ENCODE measurements around the gene HS3ST5. TPM values are rescaled to one million over a fixed set of nuclear protein-coding genes. Genes with fewer than 3 reads are reported as not detected.
"Not testable (repeated sequence)": the region's sequence is repeated elsewhere in the genome, so short reads cannot be mapped to it uniquely, and the experiment has no call there.

The HS3ST5 gene
- total RNA-seq, 1 donor from 2014 or later, result not detected

DNA sequence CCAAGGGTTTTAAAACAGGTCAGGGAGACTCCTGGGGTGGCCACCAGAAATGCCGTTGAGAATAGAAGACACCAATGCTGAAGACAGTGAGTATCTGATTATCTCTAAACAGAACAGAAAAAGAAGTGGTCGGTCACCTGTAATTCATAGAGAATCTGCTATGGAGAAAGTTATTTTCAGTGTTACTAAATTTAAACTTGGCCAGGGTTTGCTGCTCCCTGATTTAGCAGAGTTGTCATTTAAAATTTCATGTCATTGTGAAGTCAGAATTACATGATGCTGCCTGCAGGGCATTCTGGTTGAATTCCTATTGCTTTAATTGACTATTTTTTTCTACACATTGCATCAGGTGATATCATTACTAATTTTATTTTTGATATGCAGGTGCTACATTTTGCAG, 114.1 kb downstream of the HS3ST5 start:
- Histone ChIP-seq H3K27me3 (no peaks in the 10 kb centered on the region), H3K4me3 (no peak overlapping the region), H3K36me3 (no peaks in the 10 kb centered on the region), H3K9me3 (no peaks in the 10 kb centered on the region), H3K27ac (no peak overlapping the region), H3K4me1 (no peaks in the 10 kb centered on the region)
- intact Hi-C loops (cut with DNase I), result no loop called here
- DNase-seq (ENCODE audit: extremely low spot score in 2 of 2), result no peak
- TF ChIP-seq POLR2AphosphoS5 (IDR thresholded peaks at IDR 0.05; ENCODE audit: insufficient read depth in 1 of 2, low read depth in 1 of 2), result no peak
- TF ChIP-seq POLR2A (IDR thresholded peaks at IDR 0.05), result no peak

DNA sequence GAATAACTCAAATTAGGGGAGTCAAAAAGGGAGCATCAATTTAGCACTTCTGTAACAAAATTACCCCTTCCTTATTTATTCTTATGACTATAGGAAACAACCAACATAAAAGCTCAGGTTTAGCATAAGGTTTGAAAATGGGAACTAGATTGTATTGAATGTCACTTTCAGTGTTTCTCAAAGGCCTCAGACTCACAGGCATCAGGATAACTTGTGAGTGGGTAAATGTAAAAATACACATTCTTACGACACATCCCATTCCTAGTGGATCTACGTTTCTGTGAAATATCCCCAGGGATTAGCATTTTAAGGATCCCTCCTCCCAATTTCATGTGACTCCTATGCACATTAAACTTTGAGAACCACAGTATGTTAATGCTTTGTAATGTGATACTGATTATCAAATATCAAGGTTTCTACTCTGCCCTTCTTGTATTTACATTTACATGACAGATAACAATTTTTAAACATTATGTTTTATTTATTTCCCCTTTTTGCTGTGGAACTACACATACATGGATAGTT, 114.8 kb downstream of the HS3ST5 start:
- H3K9me3 ChIP-seq, result no peaks in the 10 kb centered on the region
- no peaks in the 10 kb centered on the region for H3K4me1 ChIP-seq
- no peaks in the 10 kb centered on the region for H3K36me3 ChIP-seq
- no peak overlapping the region for H3K4me3 ChIP-seq
- H3K27me3 ChIP-seq, result no peaks in the 10 kb centered on the region
- no peak for TF ChIP-seq POLR2AphosphoS5 (IDR thresholded peaks at IDR 0.05; ENCODE audit: insufficient read depth in 1 of 2, low read depth in 1 of 2)
- intact Hi-C loops (cut with DNase I), result no loop called here
- no peak overlapping the region for H3K27ac ChIP-seq
- no peak for DNase-seq (ENCODE audit: extremely low spot score in 2 of 2)

DNA sequence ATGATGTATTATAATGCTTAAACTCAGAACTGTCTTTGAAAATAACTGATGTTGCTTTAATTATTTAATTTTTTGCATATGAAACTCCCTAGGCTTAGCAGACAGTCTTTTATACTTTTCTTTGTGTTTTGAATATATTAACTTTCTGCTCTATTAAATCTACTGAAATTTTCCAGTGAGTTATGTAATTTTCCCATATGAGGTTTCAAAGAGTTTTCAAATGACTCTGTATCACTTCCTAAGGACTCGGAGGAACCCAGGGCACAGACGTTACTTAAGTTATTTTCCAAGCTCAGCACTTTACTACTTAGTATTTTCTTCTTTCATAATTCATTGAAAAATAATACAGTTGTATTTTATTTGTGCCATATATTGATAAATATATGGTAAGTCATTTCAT, 122.6 kb downstream of the HS3ST5 start:
- Histone ChIP-seq H3K36me3 (no peaks in the 10 kb centered on the region), H3K4me1 (no peaks in the 10 kb centered on the region), H3K4me3 (no peak overlapping the region), H3K27me3 (no peaks in the 10 kb centered on the region), H3K9me3 (no peaks in the 10 kb centered on the region), H3K27ac (no peak overlapping the region)
- intact Hi-C loops (cut with DNase I), result no loop called here
- TF ChIP-seq POLR2AphosphoS5 (IDR thresholded peaks at IDR 0.05; ENCODE audit: insufficient read depth in 1 of 2, low read depth in 1 of 2) (no peak), POLR2A (IDR thresholded peaks at IDR 0.05) (no peak)
- TF ChIP-seq, protein P1, sequence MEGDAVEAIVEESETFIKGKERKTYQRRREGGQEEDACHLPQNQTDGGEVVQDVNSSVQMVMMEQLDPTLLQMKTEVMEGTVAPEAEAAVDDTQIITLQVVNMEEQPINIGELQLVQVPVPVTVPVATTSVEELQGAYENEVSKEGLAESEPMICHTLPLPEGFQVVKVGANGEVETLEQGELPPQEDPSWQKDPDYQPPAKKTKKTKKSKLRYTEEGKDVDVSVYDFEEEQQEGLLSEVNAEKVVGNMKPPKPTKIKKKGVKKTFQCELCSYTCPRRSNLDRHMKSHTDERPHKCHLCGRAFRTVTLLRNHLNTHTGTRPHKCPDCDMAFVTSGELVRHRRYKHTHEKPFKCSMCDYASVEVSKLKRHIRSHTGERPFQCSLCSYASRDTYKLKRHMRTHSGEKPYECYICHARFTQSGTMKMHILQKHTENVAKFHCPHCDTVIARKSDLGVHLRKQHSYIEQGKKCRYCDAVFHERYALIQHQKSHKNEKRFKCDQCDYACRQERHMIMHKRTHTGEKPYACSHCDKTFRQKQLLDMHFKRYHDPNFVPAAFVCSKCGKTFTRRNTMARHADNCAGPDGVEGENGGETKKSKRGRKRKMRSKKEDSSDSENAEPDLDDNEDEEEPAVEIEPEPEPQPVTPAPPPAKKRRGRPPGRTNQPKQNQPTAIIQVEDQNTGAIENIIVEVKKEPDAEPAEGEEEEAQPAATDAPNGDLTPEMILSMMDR (IDR thresholded peaks at IDR 0.05), result no peak
- no peak for DNase-seq (ENCODE audit: extremely low spot score in 2 of 2)

DNA sequence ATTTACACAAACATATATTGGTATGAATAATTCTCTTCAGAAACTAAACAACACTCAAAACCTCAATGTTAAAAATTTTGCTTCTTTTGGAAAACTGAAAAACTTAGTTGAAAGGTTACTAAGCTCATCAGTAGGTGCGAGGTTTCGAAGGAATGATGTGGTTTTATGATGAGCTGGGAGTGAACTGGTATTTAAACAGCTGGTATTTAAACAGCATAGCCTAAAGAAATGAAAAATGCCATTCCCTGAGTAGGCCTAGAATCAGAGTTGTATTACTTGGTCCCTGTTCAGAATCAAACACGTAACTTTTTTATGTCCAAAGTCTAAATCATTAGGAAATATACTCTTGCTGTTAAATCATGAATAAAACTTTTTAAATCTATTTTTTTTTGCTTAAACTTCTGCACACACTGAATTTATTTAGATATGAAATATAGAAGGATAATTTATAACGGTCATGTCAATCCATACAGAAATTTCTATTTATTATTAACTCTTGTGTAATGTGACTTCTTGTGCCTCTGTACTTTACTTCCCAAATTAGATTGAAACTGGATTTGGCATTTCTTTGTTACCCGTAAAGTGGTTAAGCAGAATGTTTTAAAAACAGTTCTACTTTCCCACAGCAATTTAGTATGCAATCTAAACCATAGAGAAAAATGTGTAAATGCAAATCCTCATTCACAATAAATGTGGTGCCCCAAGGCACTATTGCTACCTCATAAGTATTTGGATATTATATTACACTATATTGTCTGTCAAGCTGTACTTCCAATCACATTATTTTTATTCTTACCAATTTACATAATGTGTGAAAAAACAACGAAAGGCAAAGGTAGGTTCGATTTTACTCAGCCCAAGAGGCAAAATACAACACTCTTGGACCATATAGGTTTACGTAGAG, 124.1 kb downstream of the HS3ST5 start:
- intact Hi-C loops (cut with DNase I), result no loop called here
- Histone ChIP-seq H3K4me1 (no peaks in the 10 kb centered on the region), H3K27me3 (no peaks in the 10 kb centered on the region), H3K27ac (no peak overlapping the region), H3K4me3 (no peak overlapping the region), H3K9me3 (no peaks in the 10 kb centered on the region), H3K36me3 (no peaks in the 10 kb centered on the region)
- DNase-seq (ENCODE audit: extremely low spot score in 2 of 2), result no peak
- TF ChIP-seq POLR2AphosphoS5 (IDR thresholded peaks at IDR 0.05; ENCODE audit: insufficient read depth in 1 of 2, low read depth in 1 of 2) (no peak), POLR2A (IDR thresholded peaks at IDR 0.05) (no peak)
- TF ChIP-seq, protein P1 (IDR thresholded peaks at IDR 0.05), result no peak

DNA sequence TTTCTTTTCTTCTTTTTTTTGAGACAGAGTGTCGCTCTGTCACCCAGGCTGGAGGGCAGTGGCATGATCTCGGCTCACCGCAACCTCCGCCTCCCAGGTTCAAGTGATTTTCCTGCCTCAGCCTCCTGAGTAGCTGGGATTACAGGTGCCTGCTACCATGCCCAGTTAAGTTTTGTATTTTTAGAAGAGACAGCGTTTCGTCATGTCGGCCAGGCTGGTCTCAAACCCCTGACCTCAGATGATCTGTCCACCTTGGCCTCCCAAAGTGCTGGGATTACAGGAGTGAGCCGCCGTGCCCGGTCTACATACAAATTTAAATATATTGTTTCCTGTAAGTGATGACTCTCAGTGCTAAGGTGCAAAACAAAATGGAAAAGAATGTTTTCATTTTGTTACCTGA, 124.8 kb downstream of the HS3ST5 start:
- not testable (repeated sequence) for H3K9me3 ChIP-seq

DNA sequence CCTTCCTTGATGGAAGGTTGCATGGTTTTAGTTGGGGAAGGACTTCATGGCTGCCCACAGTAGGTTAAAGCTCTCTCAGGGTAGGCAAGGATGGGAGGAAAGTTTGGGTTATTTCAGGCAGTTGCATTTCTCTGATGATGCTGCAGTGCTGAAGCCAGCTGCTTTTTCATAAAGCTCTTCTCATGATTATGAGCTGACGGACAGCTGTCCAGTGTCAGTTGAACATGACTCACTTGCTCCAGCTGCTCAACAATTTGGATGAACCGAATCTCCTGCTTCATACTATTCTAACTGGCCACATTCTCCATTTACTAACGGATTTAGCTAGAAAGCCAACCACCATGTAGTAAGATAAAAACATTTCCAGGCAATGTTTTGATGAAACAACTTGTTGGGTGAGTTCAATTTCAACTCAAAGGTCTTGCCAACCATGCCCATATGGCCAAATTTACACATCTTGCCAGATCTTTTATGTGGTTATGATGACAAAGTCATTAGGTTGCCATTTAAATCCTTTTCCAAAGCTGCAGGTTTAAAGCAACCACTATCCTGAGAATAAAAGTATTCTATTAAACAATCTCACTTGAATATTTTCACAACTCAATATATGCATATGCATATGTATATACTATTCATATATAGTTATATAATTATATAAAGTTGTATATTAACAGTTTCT, 125.9 kb downstream of the HS3ST5 start:
- H3K36me3 ChIP-seq, result no peaks in the 10 kb centered on the region
- no peaks in the 10 kb centered on the region for H3K9me3 ChIP-seq
- no peaks in the 10 kb centered on the region for H3K27me3 ChIP-seq
- no peaks in the 10 kb centered on the region for H3K4me1 ChIP-seq
- intact Hi-C loops (cut with DNase I), result no loop called here
- H3K4me3 ChIP-seq, result no peak overlapping the region
- TF ChIP-seq POLR2A (IDR thresholded peaks at IDR 0.05), result no peak
- TF ChIP-seq POLR2AphosphoS5 (IDR thresholded peaks at IDR 0.05; ENCODE audit: insufficient read depth in 1 of 2, low read depth in 1 of 2), result no peak
- TF ChIP-seq, protein P1 (IDR thresholded peaks at IDR 0.05), result no peak
- no peak overlapping the region for H3K27ac ChIP-seq
- DNase-seq (ENCODE audit: extremely low spot score in 2 of 2), result no peak

More for the DNA sequence above, 124.8 kb downstream of the HS3ST5 start:
- H3K36me3 ChIP-seq; H3K4me1 ChIP-seq; intact Hi-C loops (cut with DNase I); H3K27ac ChIP-seq; H3K4me3 ChIP-seq; DNase-seq (ENCODE audit: extremely low spot score in 2 of 2); H3K27me3 ChIP-seq: not testable (repeated sequence)
